Neuronal stem cell (in vitro differentiated cells): ENCODE results near the gene CLEC14A.

Experiments used
- DNase-seq: peaks from one replicate; pipeline ENCODE4 v3.0.0-alpha.2; 2013; ENCODE audit warnings: low spot score
- H2AFZ ChIP-seq: one replicate; pipeline ENCODE4 v1.6.1; 2013; ENCODE audit warnings: mild to moderate bottlenecking, low read length, inconsistent platforms
- H2AK5ac ChIP-seq: 2 replicates; pipeline ENCODE4 v1.6.1; 2013; ENCODE audit warnings: low read depth, mild to moderate bottlenecking, inconsistent platforms, low read length, moderate library complexity, mixed read lengths
- H2BK120ac ChIP-seq: 2 replicates; pipeline ENCODE4 v1.6.1; 2013; ENCODE audit warnings: low read depth, mild to moderate bottlenecking, inconsistent platforms, low read length, moderate library complexity, mixed read lengths
- H2BK12ac ChIP-seq: one replicate; pipeline ENCODE4 v1.6.1; 2013; ENCODE audit warnings: low read length, inconsistent platforms
- H2BK15ac ChIP-seq: 2 replicates; pipeline ENCODE4 v1.6.1; 2013; ENCODE audit warnings: mild to moderate bottlenecking, low read length, inconsistent platforms, mixed read lengths
- H2BK5ac ChIP-seq: one replicate; pipeline ENCODE4 v1.6.1; 2013; ENCODE audit warnings: inconsistent platforms, mild to moderate bottlenecking, low read length, moderate library complexity
- H3K14ac ChIP-seq: one replicate; pipeline ENCODE4 v1.6.1; 2013; ENCODE audit warnings: low read length, inconsistent platforms
- H3K18ac ChIP-seq: 2 replicates; pipeline ENCODE4 v1.6.1; 2013; ENCODE audit warnings: low read length, inconsistent platforms
- H3K23ac ChIP-seq: 2 replicates; pipeline ENCODE4 v1.6.1; 2013; ENCODE audit warnings: low read depth, mild to moderate bottlenecking, mixed read lengths, low read length, inconsistent platforms; ENCODE audit not compliant: poor library complexity
- H3K27ac ChIP-seq: replicated peaks from 3 replicates; pipeline ENCODE4 v1.5.1; 2013; ENCODE audit warnings: low read length, inconsistent platforms
- H3K27me3 ChIP-seq, 3 experiments: 2 replicates each; pipeline ENCODE4 v1.6.1; 2013; ENCODE audit warnings: low read length in 3 of 3, mild to moderate bottlenecking in 2 of 3, inconsistent platforms in 1 of 3, low read depth in 1 of 3, mixed read lengths in 1 of 3, moderate library complexity in 1 of 3; ENCODE audit not compliant: control insufficient read depth in 3 of 3, insufficient read depth in 3 of 3
- H3K36me3 ChIP-seq, 2 donors: replicated peaks in 1 of 2; 2 replicates each; pipeline ENCODE4 v1.6.1; 2013; ENCODE audit warnings: low read length in 2 of 2; ENCODE audit not compliant: control insufficient read depth in 2 of 2, insufficient read depth in 2 of 2
- H3K4ac ChIP-seq: 2 replicates; pipeline ENCODE4 v1.6.1; 2013; ENCODE audit warnings: inconsistent platforms, mild to moderate bottlenecking, low read length, moderate library complexity
- H3K4me1 ChIP-seq, 2 donors: 1 replicate in 1 of 2; 2 replicates in 1 of 2; pipeline ENCODE4 v1.6.1; 2013; ENCODE audit warnings: low read length in 2 of 2, low read depth in 1 of 2; ENCODE audit not compliant: control insufficient read depth in 2 of 2, insufficient read depth in 1 of 2
- H3K4me2 ChIP-seq: one replicate; pipeline ENCODE4 v1.6.1; 2013; ENCODE audit warnings: mild to moderate bottlenecking, low read length, inconsistent platforms; ENCODE audit not compliant: insufficient read depth, poor library complexity, severe bottlenecking
- H3K4me3 ChIP-seq, 2 donors: 2 replicates each; pipeline ENCODE4 v1.5.1; 2013; ENCODE audit warnings: low read length in 2 of 2, mild to moderate bottlenecking in 2 of 2, inconsistent platforms in 1 of 2, moderate library complexity in 1 of 2
- H3K79me1 ChIP-seq: one replicate; pipeline ENCODE4 v1.6.1; 2013; ENCODE audit warnings: low read depth, mild to moderate bottlenecking, inconsistent platforms, low read length, moderate library complexity
- H3K9ac ChIP-seq: one replicate; pipeline ENCODE4 v1.6.1; 2013; ENCODE audit warnings: mild to moderate bottlenecking, low read depth, low read length, inconsistent platforms; ENCODE audit not compliant: poor library complexity
- H3K9me3 ChIP-seq, 2 donors: replicated peaks in 1 of 2; 2 replicates each; pipeline versions ENCODE3 to v1.6.1; 2013; ENCODE audit warnings: low read length in 2 of 2, mild to moderate bottlenecking in 2 of 2, inconsistent platforms in 1 of 2, low read depth in 1 of 2, mixed read lengths in 1 of 2, moderate library complexity in 1 of 2; ENCODE audit not compliant: control insufficient read depth in 2 of 2, insufficient read depth in 1 of 2
- H4K8ac ChIP-seq: one replicate; pipeline ENCODE4 v1.6.1; 2013; ENCODE audit warnings: low read depth, mild to moderate bottlenecking, inconsistent platforms, low read length, moderate library complexity
- H4K91ac ChIP-seq: one replicate; pipeline ENCODE4 v1.6.1; 2013; ENCODE audit warnings: low read length, low read depth, mild to moderate bottlenecking, inconsistent platforms; ENCODE audit not compliant: poor library complexity
- WGBS, 2 donors: extraction: QIAGEN DNeasy Blood & Tissue Kit; methylation state at CpG; one replicate each; pipeline ENCODE4 v1.1.7; 2013; ENCODE audit warnings: missing lambda C conversion rate in 2 of 2, mixed read lengths in 1 of 2; ENCODE audit not compliant: insufficient read length in 2 of 2, insufficient replicate concordance in 1 of 2; ENCODE audit errors: extremely low coverage in 2 of 2; 5-methylcytosine and 5-hydroxymethylcytosine counted together

Gene CLEC14A

GRCh38 chr14:38208618-38209562 is 47.0 kb downstream of the CLEC14A start:
- peak; percentile 26 for DNase-seq
- no peak overlapping the region for H4K91ac ChIP-seq
- H2BK120ac ChIP-seq, result no peak overlapping the region
- peaks cover 27 to 70% (median 51%) of the 10 kb centered on the region in 3 experiments for H3K27me3 ChIP-seq
- no peak overlapping the region for H3K27ac ChIP-seq
- H4K8ac ChIP-seq, result no peak overlapping the region
- peak overlapping the region; percentile 90 for H3K14ac ChIP-seq
- no peak overlapping the region for H2BK12ac ChIP-seq
- H3K23ac ChIP-seq, result peak overlapping the region; percentile 30
- peaks cover 4 to 15% of the 10 kb centered on the region in 2 donors for H3K9me3 ChIP-seq
- H3K79me1 ChIP-seq, result no peaks in the 10 kb centered on the region
- H3K4ac ChIP-seq, result no peak overlapping the region
- peak overlapping the region; percentile 82 for H3K4me2 ChIP-seq
- H3K4me1 ChIP-seq, result peaks cover 0 to 16% of the 10 kb centered on the region in 2 donors
- no CpG with 5 or more reads among the region's 59 CpGs for WGBS, 2 donors
- peak overlapping the region; percentile 10 for H2BK5ac ChIP-seq
- peak overlapping the region; percentile 82 for H3K9ac ChIP-seq
- no peak overlapping the region for H2AFZ ChIP-seq
- no peak overlapping the region for H2AK5ac ChIP-seq
- H3K36me3 ChIP-seq, result no peaks in the 10 kb centered on the region
- peak overlapping the region in 1 of 2 donors; percentile 72 for H3K4me3 ChIP-seq
- peak overlapping the region; percentile 81 for H3K18ac ChIP-seq
- no peak overlapping the region for H2BK15ac ChIP-seq

DNA sequence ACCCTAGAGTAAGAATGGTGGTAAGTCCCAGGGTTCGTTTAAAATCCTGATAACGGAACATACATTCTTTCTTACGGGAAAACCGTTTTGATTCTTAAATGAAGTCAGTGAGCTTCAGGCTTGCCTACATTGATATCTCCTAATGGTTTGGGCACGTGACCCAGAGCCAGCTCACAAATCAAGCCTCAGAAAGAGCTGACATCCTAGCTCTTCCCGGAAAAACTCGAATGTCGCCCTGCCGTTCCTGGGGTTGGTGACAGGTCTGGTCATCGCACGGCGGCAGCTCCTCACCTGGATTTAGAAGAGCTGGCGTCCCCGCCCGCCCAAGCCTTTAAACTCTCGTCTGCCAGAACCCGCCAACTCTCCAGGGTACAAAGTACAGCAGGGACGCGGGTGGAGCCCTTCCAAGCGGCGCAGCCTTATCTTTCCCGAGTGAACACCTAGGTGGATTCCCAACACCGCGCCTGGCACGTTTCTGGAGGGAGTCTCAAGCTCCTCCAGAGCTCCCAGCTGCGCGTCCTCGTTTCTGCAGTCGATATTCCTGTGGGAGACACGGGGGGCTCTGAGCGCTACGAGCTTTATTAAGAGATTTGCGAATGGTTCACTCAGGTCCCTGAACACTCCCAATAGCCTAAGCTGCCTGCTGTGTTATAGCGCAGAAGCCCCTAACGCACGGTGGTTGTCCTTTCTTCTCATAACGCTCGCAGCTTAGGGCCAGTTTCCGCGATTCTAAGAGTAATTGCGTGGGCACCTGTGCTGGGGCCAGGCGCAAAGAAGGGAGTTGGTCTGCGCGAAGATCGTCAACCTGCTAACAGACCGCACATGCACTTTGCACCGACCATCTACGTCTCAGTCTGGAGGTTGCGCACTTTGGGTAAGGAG is 47.9 kb downstream of the CLEC14A start, which contains the start of gene SSTR1:
Gene SSTR1 (plus strand): TSS at position 169 of the 882 bp plus-strand sequence. CDS start 1,486 bp downstream, outside the sequence.
- Histone ChIP-seq H2AFZ (peak within 1 kb of the TSS; percentile 42), H2BK120ac (no peak within 1 kb of the TSS), H4K91ac (no peak within 1 kb of the TSS), H2AK5ac (no peak within 1 kb of the TSS), H3K4me2 (peak within 1 kb of the TSS; percentile 82), H3K23ac (peak within 1 kb of the TSS; percentile 30), H2BK15ac (no peak within 1 kb of the TSS), H3K18ac (peak within 1 kb of the TSS; percentile 17), H3K9ac (peak within 1 kb of the TSS; percentile 82), H3K4me1 (peaks cover 0 to 16% of the 10 kb centered on the region in 2 donors), H2BK12ac (no peak within 1 kb of the TSS), H3K4ac (no peak within 1 kb of the TSS), H3K4me3 (peak within 1 kb of the TSS in 1 of 2 donors; percentile 72), H3K79me1 (no peaks in the 10 kb centered on the region), H3K27me3 (peaks cover 27 to 64% (median 51%) of the 10 kb centered on the region in 3 experiments), H3K36me3 (no peaks in the 10 kb centered on the region), H3K9me3 (peaks cover 4 to 15% of the 10 kb centered on the region in 2 donors), H3K27ac (no peak within 1 kb of the TSS), H4K8ac (no peak within 1 kb of the TSS), H2BK5ac (no peak within 1 kb of the TSS), H3K14ac (no peak within 1 kb of the TSS)
- DNase-seq, result peak; percentile 18
- no CpG with 5 or more reads among the region's 49 CpGs for WGBS, 2 donors

DNA sequence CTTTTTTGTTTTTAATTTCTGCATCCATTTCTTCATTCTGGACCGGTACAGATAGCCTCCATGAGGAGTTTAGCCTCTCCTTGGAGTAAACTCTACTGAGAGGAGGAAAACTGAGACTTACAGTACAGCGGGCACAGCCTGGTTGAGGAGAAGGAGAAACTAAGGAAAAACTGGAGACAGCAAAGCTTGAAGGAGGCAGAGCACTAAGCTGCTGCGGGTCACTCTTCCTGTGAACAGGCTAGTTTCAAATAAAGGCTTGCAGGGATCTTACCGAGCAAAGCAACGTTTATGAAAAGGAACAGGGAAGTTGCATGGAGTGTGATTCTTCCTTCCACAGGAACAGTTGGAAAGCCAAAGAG is 48.5 kb downstream of the CLEC14A start:
- no peak overlapping the region for H3K23ac ChIP-seq
- WGBS, 2 donors, result no CpG with 5 or more reads among the region's 5 CpGs
- no peak overlapping the region for H2AFZ ChIP-seq
- peak; percentile 1 for DNase-seq
- no peaks in the 10 kb centered on the region for H3K79me1 ChIP-seq
- H3K18ac ChIP-seq, result no peak overlapping the region
- no peaks in the 10 kb centered on the region for H3K36me3 ChIP-seq
- no peak overlapping the region for H2AK5ac ChIP-seq
- no peak overlapping the region for H3K4me2 ChIP-seq
- H3K4me1 ChIP-seq, result peaks cover 0 to 16% of the 10 kb centered on the region in 2 donors
- no peak overlapping the region for H2BK5ac ChIP-seq
- H4K91ac ChIP-seq, result no peak overlapping the region
- no peak overlapping the region for H3K4ac ChIP-seq
- peaks cover 27 to 60% (median 51%) of the 10 kb centered on the region in 3 experiments for H3K27me3 ChIP-seq
- H3K27ac ChIP-seq, result no peak overlapping the region
- H3K9me3 ChIP-seq, result peaks cover 4 to 15% of the 10 kb centered on the region in 2 donors
- no peak overlapping the region for H2BK15ac ChIP-seq
- H4K8ac ChIP-seq, result no peak overlapping the region
- no peak overlapping the region for H3K4me3 ChIP-seq
- H2BK120ac ChIP-seq, result no peak overlapping the region
- no peak overlapping the region for H3K14ac ChIP-seq
- no peak overlapping the region for H3K9ac ChIP-seq
- no peak overlapping the region for H2BK12ac ChIP-seq
